ENCODE results near the gene H2AZ2.
"Not testable (repeated sequence)": the region's sequence is repeated elsewhere in the genome, so short reads cannot be mapped to it uniquely, and the experiment has no call there.

Gene H2AZ2

DNA sequence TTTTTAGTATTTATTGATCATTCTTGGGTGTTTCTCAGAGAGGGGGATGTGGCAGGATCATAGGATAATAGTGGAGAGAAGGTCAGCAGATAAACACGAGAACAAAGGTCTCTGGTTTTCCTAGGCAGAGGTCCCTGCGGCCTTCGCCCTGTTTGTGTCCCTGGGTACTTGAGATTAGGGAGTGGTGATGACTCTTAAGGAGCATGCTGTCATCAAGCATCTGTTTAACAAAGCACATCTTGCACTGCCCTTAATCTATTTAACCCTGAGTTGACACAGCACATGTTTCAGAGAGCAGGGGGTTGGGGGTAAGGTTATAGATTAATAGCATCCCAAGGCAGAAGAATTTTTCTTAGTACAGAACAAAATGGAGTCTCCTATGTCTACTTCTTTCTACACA is 22.4 kb upstream of the H2AZ2 start:
- DNase-seq: not testable (repeated sequence)

DNA sequence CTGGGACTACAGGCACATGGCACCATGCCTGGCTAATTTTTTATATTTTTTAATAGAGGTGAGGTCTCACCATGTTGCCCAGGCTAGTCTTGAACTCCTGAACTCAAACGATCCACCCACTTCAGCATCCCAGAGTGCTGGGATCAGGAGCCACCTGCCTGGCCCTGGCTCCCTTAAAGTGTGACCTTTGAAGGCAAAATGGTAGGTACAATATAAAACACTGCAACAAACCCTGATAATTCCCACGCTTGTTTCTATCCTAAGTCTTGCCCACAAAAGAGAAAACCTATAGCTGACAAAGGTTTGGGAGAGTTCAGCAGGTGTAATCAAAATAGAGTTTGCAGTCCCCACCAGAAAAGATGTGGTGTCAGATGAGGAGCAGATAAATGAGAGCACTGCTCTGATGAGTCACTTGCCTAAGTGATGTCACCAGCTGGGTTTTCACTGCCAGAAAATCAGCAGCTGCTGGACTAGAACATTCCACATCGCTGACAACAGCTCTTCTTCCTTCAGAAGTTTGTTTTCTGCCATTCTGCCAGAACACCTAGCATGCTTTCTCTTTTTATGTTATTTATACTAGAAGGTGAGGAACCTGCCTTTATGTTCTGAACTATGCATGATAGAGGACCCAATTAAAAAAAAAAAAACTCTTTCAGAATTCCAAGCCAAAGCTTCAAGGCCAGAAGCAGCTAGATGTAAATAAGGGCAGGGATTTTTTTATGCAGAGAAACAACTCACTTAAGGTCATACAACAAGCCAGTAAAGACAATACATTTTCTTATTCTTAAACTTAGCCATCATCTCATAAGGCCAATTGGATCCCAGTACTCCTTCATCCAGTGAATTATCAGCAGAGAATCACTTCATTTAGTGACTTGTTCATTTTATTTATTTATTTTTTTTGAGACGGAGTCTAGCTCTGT is 19.4 kb upstream of the H2AZ2 start:
- no peak for DNase-seq

- DNase-seq: not testable (repeated sequence)
Observed at GRCh38 chr7:44861949-44862348, 14.1 kb upstream of the H2AZ2 start.

DNA sequence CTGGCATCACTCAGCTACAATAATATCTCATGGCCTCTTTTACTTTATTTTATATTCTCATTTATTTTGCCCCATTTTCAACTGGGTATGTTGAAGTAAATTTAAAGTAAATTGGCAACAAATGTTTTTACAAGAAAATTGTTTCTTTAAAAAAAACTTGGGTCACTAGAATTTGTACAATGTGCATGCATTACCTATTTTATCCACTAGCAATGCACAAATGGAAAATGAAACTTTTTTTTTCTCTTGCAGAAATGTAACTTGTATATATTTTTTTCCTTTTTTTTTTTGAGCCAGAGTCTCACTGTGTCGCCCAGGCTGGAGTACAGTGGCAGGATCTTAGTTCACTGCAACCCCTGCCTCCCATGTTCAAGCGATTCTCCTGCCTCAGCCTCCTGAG is 10.3 kb upstream of the H2AZ2 start:
- DNase-seq: no peak

DNA sequence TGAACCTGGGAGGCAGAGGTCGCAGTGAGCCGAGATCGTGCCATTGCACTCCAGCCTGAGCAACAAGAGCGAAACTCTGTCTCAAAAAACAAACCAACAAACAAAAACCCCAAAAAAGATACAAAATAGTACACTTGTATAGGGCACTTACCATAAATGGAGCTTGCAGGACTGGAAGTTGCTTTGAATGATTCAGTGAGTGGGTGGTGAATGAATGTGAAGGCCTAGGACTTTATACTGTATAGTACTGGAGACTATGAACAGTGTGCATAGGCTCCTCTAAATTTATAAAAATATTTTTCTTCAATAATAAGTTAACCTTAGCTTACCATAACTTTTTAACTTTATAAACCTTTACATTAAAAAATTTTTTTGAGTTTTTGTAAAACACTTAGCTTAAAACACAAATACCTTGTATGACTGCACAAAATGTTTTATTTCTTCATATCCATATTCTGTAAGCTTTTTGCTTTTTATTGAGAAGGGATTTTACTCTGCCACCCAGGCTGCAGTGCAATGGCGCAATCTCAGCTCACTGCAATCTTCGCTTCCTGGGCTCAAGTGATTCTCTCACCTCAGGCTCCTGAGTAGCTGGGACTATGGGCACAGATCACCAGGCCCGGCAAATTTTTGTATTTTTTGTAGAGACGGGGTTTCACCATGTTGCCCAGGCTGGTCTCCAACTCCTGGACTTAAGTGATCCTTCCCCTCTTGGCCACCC is 6.9 kb upstream of the H2AZ2 start:
- DNase-seq: no peak

DNA sequence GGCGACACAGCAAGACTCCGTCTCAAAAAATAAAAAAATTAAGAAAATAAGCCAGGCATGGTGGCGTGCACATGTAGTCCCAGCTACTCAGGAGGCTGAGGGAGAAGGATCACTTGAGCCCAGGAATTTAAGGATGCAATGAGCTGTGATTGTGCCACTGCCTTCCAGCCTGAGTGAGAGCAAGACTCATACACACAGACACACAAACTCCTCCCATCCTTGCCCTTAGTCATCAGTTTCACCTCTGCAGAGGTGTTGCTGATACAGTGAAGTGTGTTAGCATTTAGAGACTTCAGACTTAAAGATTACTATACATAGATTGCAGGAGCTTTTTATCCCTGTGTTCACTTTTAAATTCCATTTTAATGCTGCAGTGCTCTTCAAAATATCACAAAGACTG is 5.5 kb upstream of the H2AZ2 start:
- DNase-seq: no peak

DNA sequence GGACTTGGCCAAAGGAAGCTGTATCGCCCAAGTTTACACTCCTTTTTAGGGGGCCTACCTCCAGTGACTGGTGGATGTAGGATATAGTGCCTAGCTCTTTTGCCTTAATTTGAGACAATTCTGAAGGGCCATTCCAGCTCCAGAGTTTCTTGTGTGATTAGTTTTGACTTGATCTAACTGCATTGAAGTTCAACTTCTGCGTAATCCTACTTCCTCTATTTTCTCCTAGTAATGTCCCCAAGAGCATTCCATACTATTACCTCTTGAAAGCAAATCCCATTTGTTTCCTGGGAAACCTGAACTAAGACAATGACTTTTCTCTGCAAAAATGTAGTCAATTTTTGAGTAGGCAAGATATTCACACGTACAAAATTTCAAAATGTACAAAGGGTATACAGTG is 4.7 kb upstream of the H2AZ2 start:
- DNase-seq: no peak

GRCh38 chr7:44849885-44850544 is 2.1 kb upstream of the H2AZ2 start:
- no peak for DNase-seq

DNA sequence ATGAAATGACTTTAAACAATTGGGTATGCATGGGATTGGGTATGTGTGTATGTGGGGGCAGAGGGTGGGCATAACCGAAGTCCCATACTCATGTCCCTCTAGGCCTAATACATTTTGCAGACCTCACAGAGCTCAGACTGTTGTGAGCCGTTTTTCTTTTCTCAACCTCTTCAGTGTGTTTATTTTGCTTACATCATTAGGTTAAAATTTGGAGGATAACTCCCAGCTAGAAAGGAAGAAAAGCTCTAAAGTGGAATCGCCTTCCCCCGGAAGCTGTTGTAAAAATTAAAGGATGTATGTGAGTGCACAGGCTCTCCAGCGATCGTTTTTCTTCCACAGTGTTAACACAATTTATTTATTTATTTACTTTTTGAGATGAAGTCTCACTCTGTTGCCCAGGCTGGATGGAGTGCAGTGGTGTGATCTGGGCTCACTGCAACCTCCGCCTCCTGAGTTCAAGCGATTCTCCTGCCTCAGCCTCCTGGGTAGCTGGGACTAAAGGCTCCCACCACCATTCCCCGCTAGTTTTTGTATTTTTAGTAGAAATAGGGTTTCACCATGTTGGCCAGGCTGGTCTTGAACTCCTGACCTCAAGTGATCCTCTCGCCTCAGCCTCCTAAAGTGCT is 1.5 kb upstream of the H2AZ2 start:
- no peak for DNase-seq

DNA sequence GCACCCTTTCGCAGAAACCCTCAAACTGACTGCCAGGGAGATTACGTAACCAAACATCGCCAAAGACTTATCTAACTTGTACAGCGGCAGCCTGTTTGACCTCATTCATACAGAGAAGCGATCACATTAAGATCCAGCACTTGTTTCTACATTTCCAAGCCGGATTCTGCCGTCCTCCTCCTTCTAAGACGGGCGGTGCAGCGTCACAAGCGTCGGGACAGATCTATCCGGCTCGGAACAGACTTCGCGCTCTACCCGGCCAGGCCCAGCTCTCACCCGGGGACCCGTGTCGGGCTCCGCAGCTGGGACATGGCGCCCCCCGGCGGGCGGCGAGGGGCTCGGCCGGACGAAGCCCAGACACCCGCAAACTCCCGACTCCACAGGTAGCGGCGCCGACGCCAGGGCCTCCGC is 373 bp downstream of the H2AZ2 start:
- peak; percentile 82 for DNase-seq

GRCh38 chr7:44846816-44847508 is 925 bp downstream of the H2AZ2 start:
- DNase-seq: no peak

DNA sequence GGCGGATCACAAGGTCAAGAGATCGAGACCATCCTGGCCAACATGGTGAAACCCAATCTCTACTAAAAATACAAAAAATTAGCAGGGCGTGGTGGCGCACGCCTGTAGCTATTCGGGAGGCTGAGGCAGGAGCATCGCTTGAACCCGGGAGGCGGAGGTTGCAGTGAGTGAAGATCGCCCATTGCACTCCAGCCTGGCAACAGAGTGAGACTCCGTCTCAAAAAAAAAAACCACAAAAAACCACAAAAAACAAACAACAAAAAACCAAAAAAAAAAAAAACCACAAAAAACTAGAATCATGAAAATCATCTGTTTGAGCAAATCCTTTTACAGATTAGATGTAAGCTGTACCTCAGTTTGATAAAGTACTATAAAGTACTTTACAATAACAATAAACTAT is 1.5 kb downstream of the H2AZ2 start:
- not testable (repeated sequence) for DNase-seq

GRCh38 chr7:44845451-44845850 is 2.4 kb downstream of the H2AZ2 start:
- DNase-seq: no peak

DNA sequence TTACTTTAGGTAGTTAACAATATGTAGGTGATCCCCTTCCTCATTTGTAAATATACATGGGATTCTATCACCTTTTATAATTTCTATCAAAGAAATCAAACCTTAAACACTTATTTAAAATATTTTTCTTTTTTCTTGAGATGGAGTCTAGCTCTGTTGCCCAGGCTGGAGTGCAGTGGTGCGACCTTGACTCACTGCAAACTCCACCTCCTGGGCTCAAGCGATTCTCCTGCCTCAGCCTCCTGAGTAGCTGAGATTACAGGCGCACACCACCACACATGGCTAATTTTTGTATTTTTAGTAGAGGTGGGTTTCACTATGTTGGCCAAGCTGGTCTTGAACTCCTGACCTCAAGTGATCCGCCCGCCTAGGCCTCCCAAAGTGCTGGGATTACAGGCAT is 4.4 kb downstream of the H2AZ2 start:
- DNase-seq: not testable (repeated sequence)

DNA sequence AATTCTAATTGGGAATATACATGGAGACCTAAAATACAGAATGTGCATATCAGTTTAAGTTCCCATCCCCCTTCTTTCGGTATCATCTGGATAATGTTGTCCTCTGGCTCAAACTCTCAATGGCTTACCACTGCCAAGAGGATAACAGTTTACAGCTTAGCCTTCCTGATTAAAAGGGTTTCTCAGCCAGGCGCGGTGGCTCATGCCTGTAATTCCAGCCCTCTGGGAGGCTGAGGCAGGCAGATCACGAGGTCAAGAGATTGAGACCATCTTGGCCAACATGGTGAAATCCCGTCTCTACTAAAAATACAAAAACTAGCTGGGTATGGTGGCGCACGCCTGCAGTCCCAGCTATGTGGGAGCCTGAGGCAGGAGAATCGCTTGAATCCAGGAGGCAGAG is 5.2 kb downstream of the H2AZ2 start:
- DNase-seq: not testable (repeated sequence)

GRCh38 chr7:44838751-44839150 is 9.1 kb downstream of the H2AZ2 start:
- no peak for DNase-seq

GRCh38 chr7:44827567-44827966 is 20.3 kb downstream of the H2AZ2 start:
- DNase-seq: no peak

DNA sequence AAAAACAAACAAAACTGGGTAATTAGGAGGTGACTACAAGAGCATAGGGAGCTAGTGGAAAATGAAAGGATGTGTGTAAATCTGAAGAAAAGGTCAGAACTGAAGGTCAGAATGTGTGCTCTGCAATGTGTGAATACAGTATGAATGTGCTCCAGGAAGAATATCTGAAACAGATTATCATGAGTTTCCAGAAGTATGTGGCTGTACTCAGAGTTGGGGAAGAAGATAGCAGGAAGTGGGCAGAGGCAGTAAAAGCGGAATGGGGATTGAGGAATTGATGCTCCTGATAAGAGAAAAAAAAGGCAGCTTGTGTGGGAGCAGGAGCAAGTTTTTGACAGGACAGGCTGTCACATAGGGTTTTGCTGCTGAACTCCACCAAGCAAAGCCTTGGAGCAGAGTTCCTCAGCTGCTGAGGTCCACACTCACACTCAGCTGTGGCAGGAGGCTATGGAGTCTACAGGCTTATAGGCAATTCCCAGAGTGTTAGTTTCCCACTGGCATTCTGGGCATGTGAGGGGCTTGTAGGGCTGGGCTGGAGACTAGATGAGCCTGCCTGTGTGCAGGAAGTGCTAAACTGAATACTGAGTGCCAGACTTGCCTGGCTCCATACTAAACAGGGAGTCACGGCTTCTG is 22.9 kb downstream of the H2AZ2 start:
- no peak for DNase-seq

GRCh38 chr7:44823255-44823781 is 24.6 kb downstream of the H2AZ2 start:
- DNase-seq: no peak

DNA sequence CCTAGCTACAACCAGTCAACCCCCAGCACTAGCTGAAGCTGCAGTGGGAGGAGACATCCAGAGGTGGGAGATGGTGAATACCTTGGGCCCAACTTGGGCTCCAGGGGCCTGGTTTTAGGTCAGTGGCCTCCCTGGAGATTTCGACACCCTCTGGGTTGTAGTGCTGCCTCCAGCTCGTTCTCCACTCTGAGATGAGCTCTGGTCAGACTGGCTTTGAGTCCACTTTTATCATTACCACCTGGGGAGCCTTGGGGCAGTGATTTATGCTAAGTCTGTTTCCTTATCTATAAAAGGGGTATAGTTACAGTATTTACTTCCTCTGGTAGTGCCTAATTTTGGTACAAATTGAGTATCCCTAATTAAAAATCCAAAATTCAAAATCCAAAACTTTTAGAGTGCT is 28.6 kb downstream of the H2AZ2 start:
- no peak for DNase-seq

DNA sequence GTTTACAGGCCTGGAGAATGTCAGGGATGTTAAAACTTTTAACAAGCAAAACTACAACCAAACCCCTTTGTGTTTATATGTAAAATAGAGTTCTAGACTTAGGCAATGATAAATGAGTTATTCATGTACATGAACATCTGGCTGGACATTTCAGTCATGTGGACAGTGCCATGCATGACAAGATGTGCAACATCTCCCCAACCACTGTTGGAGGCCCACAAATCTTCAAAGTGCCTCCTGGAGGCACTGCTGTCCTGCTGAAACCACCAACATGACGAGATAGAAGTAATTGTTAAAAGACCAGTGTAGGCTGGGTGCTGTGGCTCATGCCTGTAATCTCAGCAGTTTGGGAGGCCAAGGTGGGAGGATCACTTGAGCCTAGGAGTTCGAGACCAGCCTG is 33.0 kb downstream of the H2AZ2 start:
- no peak for DNase-seq

DNA sequence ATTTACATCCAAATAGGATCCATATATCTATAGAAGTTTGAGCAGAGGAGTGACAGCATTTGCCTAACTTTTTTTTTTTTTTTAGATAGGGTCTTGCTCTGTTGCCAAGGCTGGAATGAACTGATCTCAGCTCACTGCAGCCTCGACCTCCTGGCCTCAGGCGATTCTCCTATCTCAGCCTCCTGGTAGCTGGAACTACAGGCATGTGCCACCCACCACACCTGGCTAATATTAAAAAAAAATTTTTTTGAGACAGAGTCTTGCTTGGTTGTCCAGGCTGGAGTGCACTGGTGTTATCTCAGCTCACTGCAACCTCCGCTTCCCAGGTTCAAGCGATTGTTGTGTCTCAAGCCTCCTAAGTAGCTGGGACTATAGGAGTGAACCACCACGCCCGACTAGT is 36.3 kb downstream of the H2AZ2 start:
- no peak for DNase-seq

Data from activated gamma-delta T cell (primary cell).